ENCODE data around the gene DCTD.
A peak's percentile ranks its signal among the peaks of the same experiment; 100 is the strongest.
"Not testable (repeated sequence)": the region's sequence is repeated elsewhere in the genome, so short reads cannot be mapped to it uniquely, and the experiment has no call there.

DCTD gene

DNA sequence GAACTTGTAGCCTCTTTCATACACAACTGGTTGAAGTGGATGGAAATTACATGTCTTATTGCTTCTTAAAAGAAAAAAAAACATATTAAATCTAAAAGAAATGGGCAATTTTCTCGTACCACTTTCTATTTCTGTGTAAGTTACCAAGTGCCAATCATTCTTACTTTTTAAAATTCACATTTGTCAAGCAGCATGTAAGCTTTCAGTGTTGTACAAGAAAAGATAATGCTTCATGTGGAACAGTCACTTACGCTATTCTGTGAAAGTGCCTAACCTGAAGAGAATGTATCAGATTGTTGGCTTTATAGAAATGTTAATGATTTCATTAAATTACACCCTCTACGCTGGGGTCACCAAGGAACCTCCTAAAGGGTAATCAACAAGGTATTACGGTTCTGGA lies 4.4 kb upstream of the DCTD start:
- no peak for DNase-seq (ENCODE audit: low read depth in 3 of 3)

DNA sequence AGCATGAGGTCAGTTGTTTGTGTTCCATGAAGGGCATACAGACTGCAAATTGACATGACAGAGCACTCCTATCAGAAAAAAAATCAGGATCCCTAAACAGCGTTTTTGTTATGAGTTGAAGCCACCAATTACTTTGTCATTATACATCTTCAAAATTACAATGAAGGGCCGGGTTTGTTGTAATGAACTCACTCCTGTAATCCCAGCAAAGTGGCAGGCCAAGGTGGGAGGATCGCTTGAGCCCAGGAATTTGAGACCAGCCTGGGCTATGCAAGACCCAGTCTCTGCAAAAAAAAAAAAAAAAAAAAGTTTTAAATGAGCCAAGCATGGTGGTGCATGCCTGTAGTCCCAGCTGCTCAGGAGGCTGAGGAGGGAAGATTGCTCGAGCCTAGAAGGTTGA lies 3.5 kb upstream of the DCTD start:
- no peak for DNase-seq (ENCODE audit: low read depth in 3 of 3)

DNA sequence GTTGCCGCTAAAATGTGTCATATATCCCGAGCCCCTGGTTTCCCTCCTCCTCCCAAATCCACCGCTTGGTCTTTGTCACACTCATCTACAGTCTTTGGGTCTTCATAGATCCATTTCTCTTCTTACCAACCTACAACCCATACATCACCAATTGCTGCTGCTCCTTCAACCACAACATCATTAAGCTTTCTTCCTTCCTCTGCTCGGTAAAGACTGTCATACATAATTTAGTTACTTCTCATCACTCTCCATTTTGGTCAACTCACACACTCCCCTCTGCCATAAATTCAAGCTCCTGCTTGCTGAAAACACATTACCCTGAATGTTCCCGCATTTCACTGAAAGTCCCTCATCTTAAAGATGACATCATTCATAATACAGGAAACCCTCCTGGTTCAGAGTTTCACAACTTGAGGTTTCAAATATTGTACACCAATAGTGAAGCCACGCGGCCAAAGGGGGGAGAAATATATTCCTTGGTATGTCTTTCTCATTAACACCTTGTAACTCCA lies 1.7 kb upstream of the DCTD start:
- peak in 1 of 3 donors; percentile 3 for DNase-seq (ENCODE audit: low read depth in 3 of 3)

DNA sequence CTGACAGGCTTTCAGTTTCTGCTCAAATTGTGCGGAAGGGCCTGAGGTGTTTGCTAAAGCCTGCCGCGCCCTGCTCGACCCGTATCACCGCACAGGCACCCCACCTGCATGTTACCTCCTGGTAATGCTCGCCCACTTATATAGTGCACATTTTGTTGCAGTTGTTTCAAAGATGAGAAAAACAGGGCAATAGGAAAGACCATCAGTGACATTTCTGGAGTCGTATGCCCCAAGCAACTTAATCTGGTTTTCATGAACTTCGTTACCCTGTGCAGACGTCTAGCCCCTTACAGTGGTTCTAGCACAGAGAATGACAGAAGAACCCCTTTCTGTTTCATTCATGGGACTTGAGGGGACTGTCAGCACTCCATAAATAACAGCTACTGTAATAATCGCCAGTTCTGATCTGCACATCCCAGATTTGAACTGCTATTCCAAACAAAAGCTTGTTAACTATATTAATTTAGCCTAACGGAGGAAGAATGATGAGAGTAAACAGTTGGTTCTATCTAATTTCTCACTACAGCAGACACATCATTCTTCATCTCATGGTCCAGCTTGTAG lies 940 bp upstream of the DCTD start:
- peak in 1 of 3 donors; percentile 31 for DNase-seq (ENCODE audit: low read depth in 3 of 3)

DNA sequence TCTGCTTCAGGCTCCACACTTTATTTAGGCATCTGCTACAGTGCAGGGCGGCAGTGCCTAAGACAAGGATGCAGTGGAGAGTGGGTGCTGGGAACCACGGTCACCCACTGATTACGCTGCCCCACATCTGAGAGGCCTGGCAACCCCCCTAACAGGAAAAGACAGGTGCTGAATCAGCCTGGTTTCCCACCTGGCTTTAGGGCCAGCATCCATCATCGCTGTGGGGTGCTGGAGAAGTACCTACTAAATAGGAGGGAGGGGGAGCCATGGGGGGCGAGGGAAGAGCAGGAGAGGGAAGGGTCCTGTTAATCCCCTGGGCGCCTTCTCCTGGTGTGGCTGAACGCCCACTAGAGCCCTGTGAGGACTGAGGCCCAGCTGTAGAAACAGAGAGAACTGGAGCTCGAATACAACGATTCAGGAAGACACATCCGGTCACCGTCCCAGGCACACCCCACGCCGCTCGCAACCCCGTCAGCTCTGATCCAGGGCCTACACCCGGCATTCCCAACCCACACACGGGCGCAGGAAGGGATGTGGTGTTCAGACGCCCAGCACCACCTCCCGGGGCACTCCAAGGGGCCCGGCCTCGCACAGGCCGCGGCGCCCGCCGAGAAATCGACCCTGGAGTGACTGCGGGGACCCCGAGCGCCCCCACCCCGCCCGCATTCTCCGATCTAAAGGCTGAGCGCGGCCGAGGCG lies 554 bp downstream of the DCTD start:
- peak in 2 of 3 donors; percentile 1 to 21 for DNase-seq (ENCODE audit: low read depth in 3 of 3)

DNA sequence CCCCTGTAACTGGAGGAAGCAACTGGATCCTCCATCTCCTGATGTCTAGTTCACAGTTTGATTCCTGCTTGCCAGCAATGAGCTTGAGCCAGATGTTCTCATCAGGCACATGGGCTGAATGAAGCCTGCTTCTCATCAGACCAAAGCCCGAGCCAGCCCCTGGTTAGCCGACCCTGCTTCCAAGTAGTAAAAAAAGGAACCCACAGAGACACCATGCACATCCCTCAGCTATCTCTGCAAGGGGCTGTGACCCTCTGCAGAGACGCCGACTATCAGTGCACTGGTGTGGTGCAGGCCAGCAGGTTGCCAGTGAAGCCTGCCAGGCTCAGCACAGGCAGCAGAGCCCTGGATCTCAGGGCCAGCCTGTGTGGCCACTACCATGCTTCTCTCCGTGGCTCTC lies 2.8 kb downstream of the DCTD start:
- DNase-seq (ENCODE audit: low read depth in 3 of 3), result no peak

DNA sequence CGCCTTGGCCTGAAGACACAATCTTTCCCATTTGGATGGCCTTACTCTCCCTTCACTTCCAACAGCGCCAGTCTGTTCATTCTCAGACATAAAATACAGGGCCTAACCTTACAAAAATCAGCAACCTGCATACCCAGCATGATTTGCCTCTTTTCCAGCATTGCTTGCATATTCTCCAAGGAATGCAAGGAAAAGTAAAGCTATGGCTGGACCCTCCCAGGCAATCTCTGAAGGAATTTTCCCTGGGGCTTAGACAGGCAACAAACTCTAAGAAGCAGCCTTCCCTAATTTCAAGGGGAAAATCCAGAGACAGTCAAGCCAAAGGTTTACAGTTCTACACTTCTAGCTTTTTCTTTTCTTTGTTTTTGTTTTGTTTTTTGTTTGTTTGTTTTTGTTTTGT lies 3.6 kb downstream of the DCTD start:
- DNase-seq (ENCODE audit: low read depth in 3 of 3), result no peak

DNA sequence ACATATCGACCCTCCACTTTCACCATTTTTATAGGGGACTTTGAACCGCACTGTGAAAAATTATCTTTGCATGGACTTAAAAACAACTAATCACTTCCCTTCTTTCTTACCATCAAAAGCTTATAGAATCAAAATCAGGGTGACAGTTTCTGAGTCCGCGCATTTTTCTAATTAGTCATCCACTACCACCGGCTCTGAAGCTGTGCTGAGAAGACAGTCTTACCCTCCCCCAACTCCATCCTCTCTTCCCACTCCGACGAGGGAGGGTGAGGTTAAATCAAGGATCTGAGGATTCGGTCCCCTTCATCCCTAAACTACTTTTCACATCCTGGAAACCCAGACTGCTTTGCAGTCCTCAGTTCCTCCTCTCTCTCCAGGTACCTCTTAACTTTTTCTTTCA lies 4.2 kb downstream of the DCTD start:
- no peak for DNase-seq (ENCODE audit: low read depth in 3 of 3)

DNA sequence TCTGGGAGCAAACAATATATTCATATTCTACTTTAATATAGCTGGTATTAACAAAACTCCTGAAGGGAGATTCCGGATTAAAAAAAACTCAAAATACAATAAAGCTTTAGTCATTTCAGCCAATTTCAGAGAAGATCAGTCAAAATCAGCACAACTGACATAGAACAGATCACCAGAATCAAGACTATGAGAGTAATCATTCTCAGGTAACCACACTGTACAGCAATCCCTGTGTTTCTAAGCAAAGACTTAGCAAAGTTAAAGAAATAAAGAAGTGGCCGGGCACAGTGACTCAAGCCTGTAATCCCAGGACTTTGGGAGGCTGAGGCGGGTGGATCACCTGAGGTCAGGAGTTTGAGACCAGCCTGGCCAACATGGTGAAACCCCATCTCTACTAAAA lies 9.1 kb downstream of the DCTD start:
- DNase-seq (ENCODE audit: low read depth in 3 of 3), result no peak

DNA sequence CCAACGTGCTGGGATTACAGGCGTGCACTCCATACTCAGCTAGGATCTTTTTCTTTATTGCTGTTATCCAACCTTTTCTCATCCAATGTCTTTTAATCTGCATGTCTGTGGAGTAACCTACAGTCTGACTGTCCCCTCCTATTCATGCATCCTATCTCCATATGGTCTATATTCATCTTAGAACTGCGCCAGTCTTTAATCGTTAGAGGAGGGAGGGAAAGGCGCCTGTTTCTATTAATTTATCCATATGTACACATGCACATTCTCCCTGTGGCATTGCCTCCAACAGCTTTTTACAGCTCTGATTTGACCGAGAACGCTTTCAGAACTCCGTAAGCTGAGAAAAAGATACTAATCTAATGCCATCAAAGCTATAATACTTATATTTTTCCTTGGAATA lies 9.8 kb downstream of the DCTD start:
- no peak for DNase-seq (ENCODE audit: low read depth in 3 of 3)

DNA sequence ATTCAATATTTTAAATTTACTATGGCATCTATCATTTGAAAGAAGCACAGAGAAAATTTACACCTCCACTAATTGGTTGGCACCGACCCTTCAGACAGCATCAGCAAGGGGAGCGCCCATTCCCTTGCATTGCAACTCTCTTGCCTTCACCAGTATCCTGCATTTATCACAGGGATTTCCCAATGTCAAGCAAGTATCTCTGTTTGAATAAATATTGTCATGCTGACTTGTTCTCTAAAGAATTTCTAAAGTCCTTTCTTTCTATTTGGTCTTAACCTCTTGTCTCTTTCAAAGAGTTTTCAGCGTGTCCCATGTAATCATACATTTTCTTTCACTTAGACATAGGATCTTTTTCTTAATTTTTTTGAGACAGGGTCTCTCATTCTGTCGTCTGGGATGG lies 10.4 kb downstream of the DCTD start:
- no peak for DNase-seq (ENCODE audit: low read depth in 3 of 3)

DNA sequence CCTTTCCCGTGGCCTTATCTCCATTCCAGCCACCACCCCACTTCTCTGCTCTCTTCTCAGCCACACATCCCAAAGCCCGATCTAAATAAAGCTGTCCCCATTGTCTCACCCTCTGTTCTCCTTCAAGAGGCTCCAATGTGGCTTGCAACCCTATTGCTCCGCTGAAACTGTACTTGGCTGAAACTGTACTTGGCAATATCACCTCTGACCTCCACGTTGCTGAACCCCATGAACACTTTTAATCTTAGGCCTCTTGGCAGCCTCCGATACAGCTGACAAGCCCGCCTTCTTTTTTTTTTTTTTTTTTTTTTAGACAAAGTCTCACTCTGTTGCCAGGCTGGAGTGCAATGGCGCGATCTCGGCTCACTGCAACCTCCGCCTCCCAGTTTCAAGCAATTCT lies 12.1 kb downstream of the DCTD start:
- DNase-seq (ENCODE audit: low read depth in 3 of 3), result no peak

DNA sequence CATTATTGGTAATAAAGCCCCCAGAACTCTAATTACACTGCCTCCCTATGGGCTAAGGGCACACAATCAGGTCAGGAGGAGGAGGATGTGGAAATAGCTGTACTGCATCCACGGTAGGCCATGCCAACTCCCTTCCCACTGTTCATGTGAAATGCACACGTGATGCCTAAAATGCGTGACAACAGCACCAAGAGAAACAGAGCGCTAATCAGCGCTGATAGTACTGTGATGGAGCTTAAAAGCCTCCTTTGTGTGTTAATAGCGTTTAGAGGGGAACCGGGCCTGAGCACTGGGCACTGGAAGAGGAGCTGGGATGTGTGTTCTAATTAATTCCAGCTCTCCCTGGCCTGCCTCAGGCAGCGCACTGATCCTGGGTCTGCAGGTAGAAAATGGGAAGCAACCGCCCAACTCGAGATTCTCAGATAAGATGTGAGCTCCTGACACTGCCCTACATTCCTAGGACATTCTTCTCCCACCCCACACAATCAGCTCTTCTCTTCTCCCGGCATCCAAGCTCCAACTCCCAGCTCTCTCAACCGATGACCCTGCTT lies 12.9 kb downstream of the DCTD start:
- DNase-seq (ENCODE audit: low read depth in 3 of 3), result no peak

DNA sequence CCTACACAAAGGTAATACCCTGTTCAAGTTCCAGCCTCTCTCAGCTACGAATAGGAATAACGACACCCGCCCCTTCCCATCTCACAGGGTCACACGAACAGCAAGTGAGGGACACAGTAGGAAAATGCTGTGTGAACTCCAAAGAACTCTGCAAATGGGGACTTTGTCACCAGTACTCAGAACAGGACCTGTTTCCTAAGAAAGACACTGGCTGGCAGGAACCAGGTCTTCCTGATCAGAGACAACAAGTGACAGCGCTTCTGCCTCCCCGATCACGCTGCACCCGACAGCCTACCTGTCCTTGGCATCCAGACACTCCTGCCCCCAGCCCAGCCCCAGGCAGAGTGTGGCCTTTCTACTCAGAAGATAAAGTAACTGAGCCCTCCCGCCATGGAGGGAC lies 14.2 kb downstream of the DCTD start:
- no peak for DNase-seq (ENCODE audit: low read depth in 3 of 3)

DNA sequence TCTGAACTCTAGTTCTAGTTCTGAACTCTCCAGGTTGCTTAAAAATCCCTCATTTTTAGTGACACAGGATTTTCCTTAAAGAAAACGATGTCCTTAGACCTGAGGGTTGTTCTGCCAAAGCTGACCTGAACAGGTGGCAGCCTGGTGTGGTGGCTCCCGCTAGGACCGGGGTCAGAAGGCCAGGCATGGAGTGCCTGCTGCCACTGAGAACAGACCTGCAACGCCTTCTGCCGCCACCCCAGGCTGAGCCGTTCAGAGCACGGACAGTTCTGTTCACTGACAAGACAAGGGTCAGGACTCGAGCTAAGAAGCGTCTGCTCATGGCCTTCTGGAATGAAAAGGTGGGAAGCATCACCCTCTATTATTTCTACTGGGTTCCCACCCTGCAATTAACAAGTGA lies 15.8 kb downstream of the DCTD start:
- no peak for DNase-seq (ENCODE audit: low read depth in 3 of 3)

DNA sequence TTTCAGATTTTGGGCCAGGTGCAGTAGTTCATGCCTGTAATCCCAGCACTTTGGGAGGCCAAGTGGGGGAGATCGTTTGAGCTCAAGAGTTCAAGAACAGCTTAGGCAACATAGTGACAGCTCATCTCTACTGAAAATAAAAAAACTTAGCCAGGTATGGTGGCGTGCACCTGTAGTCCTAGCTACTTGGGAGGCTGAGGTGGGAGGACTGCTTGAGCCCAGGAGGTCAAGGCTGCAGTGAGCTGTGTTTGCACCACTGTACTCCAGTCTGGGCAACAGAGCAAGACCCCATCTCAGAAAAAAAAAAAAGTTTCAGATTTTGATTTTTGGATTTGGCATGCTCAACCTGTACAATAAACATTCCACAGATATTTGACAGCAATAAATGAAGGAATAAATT lies 17.2 kb downstream of the DCTD start:
- DNase-seq (ENCODE audit: low read depth in 3 of 3), result not testable (repeated sequence)

DNA sequence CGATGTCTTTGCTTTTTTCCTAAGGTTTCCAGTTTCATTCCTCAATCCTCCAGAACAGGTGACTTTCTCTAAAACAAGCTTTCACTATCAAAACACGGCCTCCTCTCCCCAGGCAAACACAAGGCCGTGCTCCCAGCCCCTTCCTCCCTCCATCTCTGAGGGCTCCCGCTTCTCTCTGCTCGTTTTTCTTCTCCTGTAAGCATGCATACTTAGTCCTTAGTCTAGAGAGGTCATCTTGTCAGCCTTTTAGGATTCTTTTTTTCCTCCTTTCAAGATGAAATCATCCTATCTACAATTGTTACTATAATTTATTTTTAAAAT lies 18.7 kb downstream of the DCTD start:
- no peak for DNase-seq (ENCODE audit: low read depth in 3 of 3)

DNA sequence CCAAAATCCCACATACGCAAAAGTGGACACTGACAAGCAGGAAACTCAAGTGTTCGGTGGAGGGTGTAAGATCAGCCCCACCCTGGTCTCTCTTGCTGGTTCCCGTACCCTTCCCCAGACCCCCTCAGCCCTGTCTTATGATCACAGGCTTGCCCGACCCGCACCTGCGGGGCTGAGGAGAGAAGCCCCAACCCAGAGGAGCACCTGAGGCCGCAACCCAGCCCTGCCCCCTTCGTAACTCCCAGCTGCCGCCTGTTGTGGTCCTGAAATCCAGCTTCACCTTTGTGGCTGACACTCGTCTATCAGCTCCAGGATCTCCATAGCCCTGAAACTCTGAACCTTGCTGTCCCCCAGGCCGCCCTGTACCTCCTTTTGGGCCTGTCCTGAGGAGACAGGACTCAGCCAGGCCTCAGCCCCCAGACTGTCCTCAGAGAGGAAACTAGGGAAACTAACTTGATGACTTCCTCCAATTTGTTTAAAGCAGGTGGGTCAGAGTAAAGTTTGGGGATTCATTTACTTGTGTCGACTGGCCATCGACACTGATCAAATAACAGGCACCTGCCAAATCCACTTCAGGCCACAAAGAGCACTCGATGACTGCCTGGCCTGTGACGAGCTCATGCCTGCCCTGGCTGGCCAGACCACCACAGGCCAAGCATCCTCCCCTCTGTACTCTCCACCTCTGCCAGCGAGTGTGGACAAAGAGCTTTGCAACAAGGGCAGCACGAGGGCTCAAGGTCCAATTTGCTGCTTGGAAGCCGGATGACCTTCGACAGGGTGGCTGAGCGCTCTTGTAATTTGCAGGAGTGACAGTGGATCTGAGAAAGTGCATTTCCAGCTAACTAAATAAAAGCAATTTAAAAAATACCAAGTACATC lies 19.3 kb downstream of the DCTD start:
- DNase-seq (ENCODE audit: low read depth in 3 of 3), result no peak

DNA sequence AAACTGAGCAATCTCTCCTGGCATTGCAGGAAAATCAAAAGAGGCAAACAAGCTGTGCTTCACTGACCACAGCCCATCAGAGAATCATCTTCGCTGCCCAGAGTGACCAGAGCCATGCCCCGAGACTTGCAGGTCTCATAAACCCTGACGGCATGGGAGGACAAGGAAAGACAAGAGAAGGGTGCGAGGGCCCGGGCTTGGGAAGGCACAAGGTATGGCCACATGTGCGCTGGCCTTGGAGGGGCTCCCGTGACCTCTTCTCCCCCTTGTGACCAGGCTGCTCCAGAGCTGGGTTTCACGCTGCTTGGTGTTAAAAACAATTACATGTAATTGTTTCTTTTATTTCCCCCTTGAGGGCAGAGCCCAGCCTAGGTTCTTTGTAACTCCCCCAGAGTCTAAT lies 20.8 kb downstream of the DCTD start:
- no peak for DNase-seq (ENCODE audit: low read depth in 3 of 3)

DNA sequence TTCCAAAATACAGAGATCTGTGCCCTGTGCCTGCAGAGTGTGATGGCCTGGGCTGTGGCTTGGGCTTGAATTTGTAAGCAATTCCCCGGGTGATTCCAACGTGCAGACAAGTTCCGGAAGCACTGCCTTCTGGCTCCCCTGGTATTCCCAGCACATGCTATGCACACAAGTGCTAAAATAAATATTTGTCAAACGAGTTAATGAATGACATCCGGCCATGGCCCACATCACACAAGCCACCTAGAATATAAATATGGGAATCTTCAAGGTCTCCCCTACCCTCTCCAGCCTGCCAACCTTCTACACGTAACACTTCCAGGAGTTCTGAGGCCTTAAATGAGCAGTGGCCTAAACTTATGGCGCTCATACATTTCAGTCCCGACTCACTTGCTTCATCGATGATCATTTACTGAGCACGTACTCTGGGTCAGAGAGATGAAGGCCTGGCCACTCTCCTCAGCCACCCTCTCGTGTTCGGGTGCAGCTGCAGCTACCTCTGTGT lies 21.3 kb downstream of the DCTD start:
- no peak for DNase-seq (ENCODE audit: low read depth in 3 of 3)

DNA sequence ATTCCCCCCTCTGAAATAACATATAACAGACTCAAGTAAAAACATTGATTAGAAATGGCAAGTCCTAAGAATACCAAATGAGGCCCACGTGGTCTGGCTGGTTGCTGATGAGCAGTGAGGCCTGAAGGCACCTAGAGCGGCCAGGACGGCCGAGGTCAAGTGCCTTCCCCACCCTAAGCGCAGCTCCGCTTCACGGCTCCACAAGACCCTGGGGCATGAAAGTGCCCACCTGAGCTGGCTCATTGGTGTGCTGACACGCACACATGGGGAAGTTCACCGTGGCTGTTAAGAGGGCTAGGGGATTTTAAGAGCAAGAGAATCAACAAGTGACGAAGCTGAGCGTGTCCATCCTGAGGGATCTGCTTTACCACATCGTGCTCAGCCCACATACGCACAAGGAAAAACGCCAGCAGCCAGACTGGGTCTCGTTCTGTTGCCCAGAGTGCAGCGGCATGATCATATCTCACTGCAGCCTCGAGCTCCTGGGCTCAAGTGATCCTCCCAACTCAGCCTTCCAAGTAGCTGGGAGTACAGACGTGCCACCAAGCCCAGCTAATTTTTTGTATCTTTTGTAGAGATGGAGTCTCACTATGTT lies 22.4 kb downstream of the DCTD start:
- no peak for DNase-seq (ENCODE audit: low read depth in 3 of 3)

DNA sequence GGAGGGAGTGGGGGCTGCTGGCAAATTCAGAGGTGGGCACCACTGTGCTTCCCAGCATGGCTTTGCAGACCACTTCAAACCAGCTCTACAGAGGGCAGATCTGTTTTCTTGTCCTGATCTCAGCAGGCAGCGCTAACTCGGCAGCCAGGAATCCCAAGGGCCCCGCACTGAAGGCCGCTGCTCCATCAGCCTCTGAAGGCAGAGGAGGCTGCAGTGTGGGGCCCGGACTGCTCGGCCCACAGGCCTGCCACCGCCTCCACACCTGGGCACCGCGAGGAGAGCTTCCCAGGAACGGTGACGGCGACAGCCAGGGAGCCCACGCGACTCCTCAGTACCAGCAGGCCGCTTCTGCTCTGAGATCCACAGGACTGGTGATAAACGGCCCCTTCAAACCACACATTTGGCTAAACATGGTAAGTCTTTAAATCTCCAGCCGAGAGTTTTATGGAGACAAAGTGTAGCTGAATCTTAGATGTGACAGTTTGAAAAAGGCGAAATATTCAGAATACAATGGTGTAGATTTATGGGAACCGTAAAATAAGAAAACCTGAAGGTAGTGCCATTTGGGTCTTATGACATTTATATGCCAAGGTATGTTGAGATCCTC lies 23.6 kb downstream of the DCTD start:
- no peak for DNase-seq (ENCODE audit: low read depth in 3 of 3)

Data from stimulated activated CD4-positive, alpha-beta T cell treated with anti-CD3 and anti-CD28 coated beads, TNF-alpha, amount 100 ng/mL, for 48 hours (primary cell).